PFSK-1 (cell line): ENCODE data around the gene RAD51B.

Experiments
- POLR2AphosphoS5 ChIP-seq: IDR thresholded peaks from 2 replicates; pipeline ENCODE4 v1.6.1; 2012; ENCODE audit warnings: low read depth, mild to moderate bottlenecking, control low read depth, low read length, moderate library complexity
- TAF1 ChIP-seq: IDR thresholded peaks from 2 replicates; pipeline ENCODE4 v1.6.1; 2012; ENCODE audit warnings: low read length, control low read depth, borderline replicate concordance; ENCODE audit not compliant: insufficient read depth
- TF ChIP-seq, protein P1 (sequence below), 2 experiments: IDR thresholded peaks; 2 replicates each; pipeline versions ENCODE4 v1.6.1 to v1.8.0; 2011 to 2012; ENCODE audit warnings: low read depth in 2 of 2, low read length in 2 of 2, control low read depth in 1 of 2, inconsistent platforms in 1 of 2, mild to moderate bottlenecking in 1 of 2, moderate library complexity in 1 of 2; ENCODE audit not compliant: insufficient read depth in 1 of 2

DNA sequence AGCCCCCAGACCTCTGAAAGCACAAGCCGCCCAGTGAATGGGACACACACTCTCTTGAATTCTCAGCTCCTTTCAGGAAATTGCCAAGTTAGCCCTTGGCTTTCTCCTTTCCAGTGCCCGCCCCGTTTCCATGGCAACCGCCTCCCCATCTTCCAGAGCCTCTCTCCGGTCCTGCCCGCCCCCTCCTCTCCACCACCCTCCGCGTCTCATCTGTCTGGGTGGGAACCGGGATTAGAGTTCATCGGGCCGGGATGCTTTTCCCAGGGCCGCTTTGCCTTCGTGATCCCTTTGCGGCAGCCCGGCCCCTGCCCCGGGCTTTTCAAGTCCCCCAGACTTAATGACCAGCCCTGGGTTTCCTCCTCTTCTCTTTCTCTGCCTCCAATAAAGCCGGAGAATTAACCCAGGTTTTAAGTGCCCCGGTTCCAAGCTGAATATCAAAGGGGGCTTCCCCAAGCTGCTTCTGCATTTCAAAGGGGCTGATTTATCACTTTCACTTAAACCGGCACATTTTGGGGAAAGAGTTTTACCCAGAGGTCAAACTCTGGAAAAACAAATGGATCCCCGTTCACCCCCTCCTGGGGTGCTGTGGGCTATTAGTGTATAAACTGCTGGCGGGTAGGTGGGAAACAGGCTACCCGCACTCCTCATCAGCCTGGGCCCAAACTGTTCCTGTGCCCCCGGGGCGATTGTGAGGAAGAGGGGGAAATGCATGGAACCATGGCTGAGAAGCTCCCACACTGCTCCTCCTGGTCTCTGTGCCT, 871.6 kb downstream of the RAD51B start:
- TF ChIP-seq POLR2AphosphoS5, result no peak
- TF ChIP-seq TAF1, result no peak
- TF ChIP-seq, protein P1, sequence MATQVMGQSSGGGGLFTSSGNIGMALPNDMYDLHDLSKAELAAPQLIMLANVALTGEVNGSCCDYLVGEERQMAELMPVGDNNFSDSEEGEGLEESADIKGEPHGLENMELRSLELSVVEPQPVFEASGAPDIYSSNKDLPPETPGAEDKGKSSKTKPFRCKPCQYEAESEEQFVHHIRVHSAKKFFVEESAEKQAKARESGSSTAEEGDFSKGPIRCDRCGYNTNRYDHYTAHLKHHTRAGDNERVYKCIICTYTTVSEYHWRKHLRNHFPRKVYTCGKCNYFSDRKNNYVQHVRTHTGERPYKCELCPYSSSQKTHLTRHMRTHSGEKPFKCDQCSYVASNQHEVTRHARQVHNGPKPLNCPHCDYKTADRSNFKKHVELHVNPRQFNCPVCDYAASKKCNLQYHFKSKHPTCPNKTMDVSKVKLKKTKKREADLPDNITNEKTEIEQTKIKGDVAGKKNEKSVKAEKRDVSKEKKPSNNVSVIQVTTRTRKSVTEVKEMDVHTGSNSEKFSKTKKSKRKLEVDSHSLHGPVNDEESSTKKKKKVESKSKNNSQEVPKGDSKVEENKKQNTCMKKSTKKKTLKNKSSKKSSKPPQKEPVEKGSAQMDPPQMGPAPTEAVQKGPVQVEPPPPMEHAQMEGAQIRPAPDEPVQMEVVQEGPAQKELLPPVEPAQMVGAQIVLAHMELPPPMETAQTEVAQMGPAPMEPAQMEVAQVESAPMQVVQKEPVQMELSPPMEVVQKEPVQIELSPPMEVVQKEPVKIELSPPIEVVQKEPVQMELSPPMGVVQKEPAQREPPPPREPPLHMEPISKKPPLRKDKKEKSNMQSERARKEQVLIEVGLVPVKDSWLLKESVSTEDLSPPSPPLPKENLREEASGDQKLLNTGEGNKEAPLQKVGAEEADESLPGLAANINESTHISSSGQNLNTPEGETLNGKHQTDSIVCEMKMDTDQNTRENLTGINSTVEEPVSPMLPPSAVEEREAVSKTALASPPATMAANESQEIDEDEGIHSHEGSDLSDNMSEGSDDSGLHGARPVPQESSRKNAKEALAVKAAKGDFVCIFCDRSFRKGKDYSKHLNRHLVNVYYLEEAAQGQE (IDR thresholded peaks at IDR 0.05; ENCODE audit: insufficient read depth in 1 of 2, low read depth in 2 of 2, low read length in 2 of 2), result no peak
